T-cell (primary cell): Measurements from ENCODE around the gene XXYLT1. TPM values are rescaled to one million over a fixed set of nuclear protein-coding genes. Genes with fewer than 3 reads are reported as not detected.

Experiments
- ATAC-seq, 4 experiments: fragments of 200-7000 bp in 3 of 4; fragments of 150-1000 bp in 1 of 4; cut with Tn5 transposase; replicated peaks in 1 of 4; 1 replicate in 3 of 4; 2 replicates in 1 of 4; pipeline ENCODE4 v1.10.0; 2021; ENCODE audit warnings: moderate library complexity in 3 of 4, mild to moderate bottlenecking in 2 of 4, moderate number of reproducible peaks in 1 of 4
- CTCF ChIA-PET, 2 donors: fragments of 300-600 bp; sonication (Branson Sonifier 250); formaldehyde crosslinking; loops; one replicate each; lab custom pipeline; 2022; ENCODE audit warnings: antibody characterized with exemption in 2 of 2; lab: Charles Lee
- POLR2A ChIA-PET, 2 donors: fragments of 300-600 bp; sonication (Branson Sonifier 250); formaldehyde crosslinking; loops; one replicate each; lab custom pipeline; 2022; ENCODE audit warnings: antibody characterized with exemption in 2 of 2; lab: Charles Lee
- DNase-seq, 35 experiments: peaks; one replicate each; pipeline versions ENCODE4 v3.0.0 to v3.0.0-alpha.2; 2013 to 2023
- H3K27ac ChIP-seq: one replicate; pipeline ENCODE4 v1.5.1; 2013; ENCODE audit warnings: low read length
- H3K27me3 ChIP-seq, 2 experiments: replicated peaks in 1 of 2; 1 replicate in 1 of 2; 2 replicates in 1 of 2; pipeline versions ENCODE4 v1.6.1 to v1.7.0; 2013; ENCODE audit warnings: low read length in 1 of 2, mixed read lengths in 1 of 2; ENCODE audit not compliant: control insufficient read depth in 2 of 2, insufficient read depth in 2 of 2; ENCODE audit errors: extremely low read depth in 1 of 2
- H3K36me3 ChIP-seq, 2 donors: 1 replicate in 1 of 2; 2 replicates in 1 of 2; pipeline versions ENCODE4 v1.6.1 to v1.7.0; 2013; ENCODE audit warnings: low read length in 1 of 2; ENCODE audit not compliant: control insufficient read depth in 2 of 2, insufficient read depth in 1 of 2; ENCODE audit errors: extremely low read depth in 1 of 2
- H3K4me1 ChIP-seq, 2 experiments: 1 replicate in 1 of 2; 2 replicates in 1 of 2; pipeline versions ENCODE4 v1.6.1 to v1.7.0; 2013; ENCODE audit warnings: low read length in 2 of 2, mixed read lengths in 1 of 2; ENCODE audit not compliant: insufficient read depth in 2 of 2, control insufficient read depth in 1 of 2; ENCODE audit errors: extremely low read depth in 1 of 2
- H3K4me3 ChIP-seq, 2 donors: 1 replicate in 1 of 2; 2 replicates in 1 of 2; pipeline versions ENCODE4 v1.5.1 to v1.7.0; 2013; ENCODE audit warnings: mild to moderate bottlenecking in 2 of 2, low read length in 1 of 2, moderate library complexity in 1 of 2; ENCODE audit not compliant: control insufficient read depth in 1 of 2; ENCODE audit errors: extremely low read depth in 1 of 2
- H3K9me3 ChIP-seq: 2 replicates; pipeline ENCODE4 v1.7.0; 2013
- H3K27ac Mint-ChIP-seq, 2 donors: one replicate each; pipeline ENCODE4 v1.8.0; 2020 to 2021; ENCODE audit warnings: mild to moderate bottlenecking in 2 of 2, mixed read lengths in 2 of 2
- H3K27me3 Mint-ChIP-seq, 2 donors: one replicate each; pipeline ENCODE4 v1.8.0; 2021 to 2022; ENCODE audit warnings: mixed read lengths in 2 of 2
- H3K36me3 Mint-ChIP-seq: one replicate; pipeline ENCODE4 v1.8.0; 2021; ENCODE audit warnings: mixed read lengths
- H3K4me1 Mint-ChIP-seq, 3 donors: one replicate each; pipeline ENCODE4 v1.8.0; 2020 to 2022; ENCODE audit warnings: mixed read lengths in 3 of 3, mild to moderate bottlenecking in 1 of 3
- H3K4me3 Mint-ChIP-seq, 3 donors: one replicate each; pipeline ENCODE4 v1.8.0; 2020 to 2022; ENCODE audit warnings: mild to moderate bottlenecking in 3 of 3, mixed read lengths in 3 of 3, moderate library complexity in 3 of 3
- H3K9me3 Mint-ChIP-seq, 3 donors: one replicate each; pipeline ENCODE4 v1.8.0; 2020 to 2022; ENCODE audit warnings: mixed read lengths in 3 of 3
- WGBS: methylation state at CpG from one replicate; pipeline ENCODE4 v1.1.5; 2013; ENCODE audit warnings: missing lambda C conversion rate; ENCODE audit not compliant: insufficient coverage; 5-methylcytosine and 5-hydroxymethylcytosine counted together
- total RNA-seq, 35 experiments: library from RNA in 6 of 35; stranded (reverse) in 6 of 35; fragments of 120-200 nt in 1 of 35; gene quantifications; one replicate each; pipeline versions ENCODE4 v1.2.1 to v1.2.4 and lab custom pipeline; 2013 to 2026

The XXYLT1 gene
- total RNA-seq, 5 donors from 2014 or later (not counting 1 experiment from before 2014, with no cell fraction given): 4.6 to 9.1 (median 5.7) TPM

GRCh38 chr3:195080571-195081151 is 190.3 kb downstream of the XXYLT1 start:
- Mint-ChIP-seq H3K4me3 (no peak overlapping the region), H3K9me3 (no peaks in the 10 kb centered on the region), H3K36me3 (no peaks in the 10 kb centered on the region), H3K4me1 (peaks cover 0 to 7% (median 6%) of the 10 kb centered on the region in 3 donors), H3K27me3 (no peaks in the 10 kb centered on the region), H3K27ac (no peak overlapping the region)
- POLR2A ChIA-PET: no interaction called here
- Histone ChIP-seq H3K27me3 (no peaks in the 10 kb centered on the region), H3K4me3 (no peak overlapping the region), H3K9me3 (no peaks in the 10 kb centered on the region), H3K27ac (no peak overlapping the region), H3K36me3 (peaks cover 0 to 1% of the 10 kb centered on the region in 2 donors), H3K4me1 (peaks cover 0 to 3% of the 10 kb centered on the region in 2 experiments)
- 83% methylated on average over 15 of the region's 16 CpGs for WGBS
- DNase-seq (no peak), ATAC-seq (no peak)
- CTCF ChIA-PET: no interaction called here

GRCh38 chr3:195080125-195080524 is 190.8 kb downstream of the XXYLT1 start:
- Histone ChIP-seq H3K36me3 (no peaks in the 10 kb centered on the region), H3K9me3 (no peaks in the 10 kb centered on the region), H3K4me1 (peaks cover 0 to 5% of the 10 kb centered on the region in 2 experiments), H3K4me3 (no peak overlapping the region), H3K27me3 (no peaks in the 10 kb centered on the region), H3K27ac (no peak overlapping the region)
- DNase-seq (no peak), ATAC-seq (no peak)
- H3K4me3 Mint-ChIP-seq: no peak overlapping the region
- WGBS: 83% methylated on average over 1 of the region's 3 CpGs
- H3K27ac Mint-ChIP-seq: no peak overlapping the region
- POLR2A ChIA-PET: no interaction called here
- H3K36me3 Mint-ChIP-seq: no peaks in the 10 kb centered on the region
- H3K4me1 Mint-ChIP-seq: peaks cover 0 to 7% (median 6%) of the 10 kb centered on the region in 3 donors
- H3K27me3 Mint-ChIP-seq: no peaks in the 10 kb centered on the region
- no peaks in the 10 kb centered on the region for H3K9me3 Mint-ChIP-seq
- CTCF ChIA-PET: no interaction called here

- Histone ChIP-seq H3K27me3 (no peaks in the 10 kb centered on the region), H3K27ac (no peak overlapping the region), H3K4me1 (peaks cover 0 to 5% of the 10 kb centered on the region in 2 experiments), H3K9me3 (no peaks in the 10 kb centered on the region), H3K4me3 (no peak overlapping the region), H3K36me3 (no peaks in the 10 kb centered on the region)
- Mint-ChIP-seq H3K9me3 (no peaks in the 10 kb centered on the region), H3K4me3 (no peak overlapping the region), H3K4me1 (peaks cover 0 to 7% (median 6%) of the 10 kb centered on the region in 3 donors), H3K27me3 (no peaks in the 10 kb centered on the region), H3K36me3 (no peaks in the 10 kb centered on the region), H3K27ac (no peak overlapping the region)
- DNase-seq: no peak
- CTCF ChIA-PET: no interaction called here
- no peak for ATAC-seq
- 72% methylated on average over 5 of the region's 5 CpGs for WGBS
- POLR2A ChIA-PET: no interaction called here
These were observed 191.3 kb downstream of the XXYLT1 start for GRCh38 chr3:195079636-195080035.

DNA sequence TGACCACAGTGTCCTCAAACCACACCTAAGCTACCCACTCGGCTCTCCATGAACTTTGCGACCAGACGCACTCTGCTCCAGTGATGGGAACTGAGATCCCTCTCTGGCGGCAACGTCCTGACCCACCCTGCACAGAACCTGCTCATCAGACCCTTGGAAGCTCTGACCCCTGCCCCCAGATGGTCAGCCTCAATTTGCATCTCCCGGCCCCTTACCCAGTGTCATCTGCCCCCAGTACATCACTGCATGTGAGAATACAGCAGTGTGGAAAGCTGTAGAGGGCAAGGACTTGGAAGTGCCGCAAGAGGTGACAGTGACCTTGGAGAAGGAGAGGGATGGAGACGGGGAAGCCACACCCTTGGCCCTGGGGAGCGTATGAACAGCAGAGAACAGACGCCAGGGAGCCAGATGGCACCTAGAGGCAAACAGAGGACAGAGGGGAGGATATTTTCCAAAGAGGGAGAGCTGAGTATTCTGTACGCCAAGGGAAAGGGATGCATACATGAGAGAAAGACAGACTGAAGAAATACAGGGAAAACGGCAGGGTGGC is 192.0 kb downstream of the XXYLT1 start:
- Mint-ChIP-seq H3K9me3 (no peaks in the 10 kb centered on the region), H3K27ac (no peak overlapping the region), H3K4me1 (peaks cover 0 to 7% (median 6%) of the 10 kb centered on the region in 3 donors), H3K27me3 (no peaks in the 10 kb centered on the region), H3K4me3 (no peak overlapping the region), H3K36me3 (no peaks in the 10 kb centered on the region)
- no peaks in the 10 kb centered on the region for H3K27me3 ChIP-seq
- 82% methylated on average over 11 of the region's 12 CpGs for WGBS
- no peak overlapping the region for H3K27ac ChIP-seq
- H3K4me3 ChIP-seq: no peak overlapping the region
- H3K36me3 ChIP-seq: no peaks in the 10 kb centered on the region
- DNase-seq (no peak), ATAC-seq (no peak)
- no peaks in the 10 kb centered on the region for H3K9me3 ChIP-seq
- ChIA-PET POLR2A (no interaction called here), CTCF (no interaction called here)
- peaks cover 0 to 5% of the 10 kb centered on the region in 2 experiments for H3K4me1 ChIP-seq

DNA sequence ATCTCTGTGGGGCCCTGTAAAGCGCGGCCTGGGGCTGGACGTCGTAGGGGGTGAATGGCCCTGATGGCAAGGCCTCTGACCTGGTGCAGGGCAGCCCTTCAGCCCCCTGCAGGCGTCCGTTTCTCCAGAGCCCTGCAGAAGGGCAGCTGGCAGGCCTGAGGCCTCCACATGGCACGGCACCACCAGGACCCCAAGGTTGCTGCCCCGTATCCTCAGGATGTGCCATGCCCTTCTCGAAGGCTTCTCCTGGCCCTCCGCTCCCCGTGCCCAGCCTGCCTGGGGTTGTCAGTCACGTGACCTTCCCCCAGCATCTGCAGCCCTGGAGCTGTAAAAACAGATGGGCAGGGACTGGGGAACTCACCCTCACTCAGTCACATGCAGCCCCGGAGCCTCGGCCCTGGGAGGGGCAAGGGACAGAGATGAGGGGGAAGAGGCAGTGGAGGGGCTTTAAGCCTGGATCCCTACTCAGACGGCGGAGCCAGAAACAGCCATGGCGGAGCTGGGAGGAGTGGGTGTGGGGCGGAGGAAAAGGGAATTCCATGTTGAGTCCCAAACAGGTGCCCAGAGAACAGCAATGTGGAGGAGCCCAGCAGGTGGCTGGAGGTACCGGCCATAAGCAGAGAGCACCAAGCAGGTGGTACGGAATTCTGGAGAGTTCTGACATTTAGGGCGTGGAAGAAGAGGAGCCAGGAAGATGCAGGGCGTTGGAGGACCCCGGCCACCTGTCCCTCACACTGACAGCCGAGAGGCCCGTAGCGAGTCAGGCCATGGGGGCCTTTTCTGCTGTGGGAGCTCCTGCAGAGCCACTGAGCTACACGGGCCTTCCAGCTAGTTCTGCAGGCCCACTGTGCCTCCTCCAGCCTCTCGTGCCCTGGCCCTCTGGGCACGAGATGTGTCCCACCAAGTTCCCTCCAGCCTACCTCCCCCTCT is 193.1 kb downstream of the XXYLT1 start:
- ChIA-PET POLR2A (no interaction called here), CTCF (no interaction called here)
- Histone ChIP-seq H3K27ac (no peak overlapping the region), H3K4me1 (peaks cover 0 to 5% of the 10 kb centered on the region in 2 experiments), H3K9me3 (no peaks in the 10 kb centered on the region), H3K4me3 (no peak overlapping the region), H3K27me3 (no peaks in the 10 kb centered on the region), H3K36me3 (no peaks in the 10 kb centered on the region)
- no peaks in the 10 kb centered on the region for H3K9me3 Mint-ChIP-seq
- H3K27ac Mint-ChIP-seq: no peak overlapping the region
- DNase-seq (no peak), ATAC-seq (no peak)
- WGBS: 88% methylated on average over 23 of the region's 29 CpGs
- H3K36me3 Mint-ChIP-seq: no peaks in the 10 kb centered on the region
- no peak overlapping the region for H3K4me3 Mint-ChIP-seq
- no peaks in the 10 kb centered on the region for H3K27me3 Mint-ChIP-seq
- H3K4me1 Mint-ChIP-seq: peaks cover 0 to 7% (median 6%) of the 10 kb centered on the region in 3 donors

GRCh38 chr3:195076981-195077610 is 193.9 kb downstream of the XXYLT1 start:
- Histone ChIP-seq H3K9me3 (no peaks in the 10 kb centered on the region), H3K4me3 (no peak overlapping the region), H3K4me1 (peaks cover 0 to 5% of the 10 kb centered on the region in 2 experiments), H3K36me3 (peaks cover 0 to 3% of the 10 kb centered on the region in 2 donors), H3K27me3 (no peaks in the 10 kb centered on the region), H3K27ac (no peak overlapping the region)
- no peak for DNase-seq
- H3K27ac Mint-ChIP-seq: no peak overlapping the region
- H3K9me3 Mint-ChIP-seq: no peaks in the 10 kb centered on the region
- ChIA-PET CTCF (no interaction called here), POLR2A (no interaction called here)
- no peaks in the 10 kb centered on the region for H3K36me3 Mint-ChIP-seq
- peaks cover 0 to 7% (median 6%) of the 10 kb centered on the region in 3 donors for H3K4me1 Mint-ChIP-seq
- WGBS: 89% methylated on average over 9 of the region's 11 CpGs
- H3K4me3 Mint-ChIP-seq: no peak overlapping the region
- no peaks in the 10 kb centered on the region for H3K27me3 Mint-ChIP-seq
- no peak for ATAC-seq
